ENCODE data around the gene MGAT1. TPM values are rescaled to one million over a fixed set of nuclear protein-coding genes. Genes with fewer than 3 reads are reported as not detected.

The MGAT1 gene
- 122 TPM in 2 replicates for total RNA-seq

- DNase-seq (ENCODE audit: low spot score) = peak; percentile 66
- Mint-ChIP-seq H3K4me3 (ENCODE audit: low read depth) (peak within 1 kb of the TSS; percentile 92), H3K27me3 (ENCODE audit: low read depth) (no peaks in the 10 kb centered on the region), H3K4me1 (ENCODE audit: low read depth) (peaks cover 74% of the 10 kb centered on the region), H3K36me3 (ENCODE audit: low read depth) (peaks cover 73% of the 10 kb centered on the region), H3K27ac (peak within 1 kb of the TSS; percentile 91), H3K9me3 (no peaks in the 10 kb centered on the region)
- intact Hi-C loops (cut with micrococcal nuclease) = loop anchor here (1.0 to 5.0 kb wide), 4 partner anchors 8 to 440 kb away; partner anchors contain the start of genes RACK1 and ZFP62
These were observed at the start of gene MGAT1 for GRCh38 chr5:180802325-180803180. Gene MGAT1, minus strand, starts transcription at chr5:180802806. Its CDS starts 9,835 bp downstream, at chr5:180792971.

GRCh38 chr5:180850434-180851078 is 48.0 kb upstream of the MGAT1 start:
- no peaks in the 10 kb centered on the region for H3K4me1 Mint-ChIP-seq (ENCODE audit: low read depth)
- peaks cover 90% of the 10 kb centered on the region for H3K9me3 Mint-ChIP-seq
- H3K27ac Mint-ChIP-seq = no peak overlapping the region
- peaks cover 100% of the 10 kb centered on the region for H3K36me3 Mint-ChIP-seq (ENCODE audit: low read depth)
- H3K27me3 Mint-ChIP-seq (ENCODE audit: low read depth) = no peaks in the 10 kb centered on the region
- intact Hi-C loops (cut with micrococcal nuclease) = no loop called here
- no peak overlapping the region for H3K4me3 Mint-ChIP-seq (ENCODE audit: low read depth)
- DNase-seq (ENCODE audit: low spot score) = no peak

- H3K9me3 Mint-ChIP-seq = peaks cover 92% of the 10 kb centered on the region
- no peaks in the 10 kb centered on the region for H3K4me1 Mint-ChIP-seq (ENCODE audit: low read depth)
- H3K27me3 Mint-ChIP-seq (ENCODE audit: low read depth) = no peaks in the 10 kb centered on the region
- H3K27ac Mint-ChIP-seq = no peak overlapping the region
- intact Hi-C loops (cut with micrococcal nuclease) = no loop called here
- no peak for DNase-seq (ENCODE audit: low spot score)
- peaks cover 96% of the 10 kb centered on the region for H3K36me3 Mint-ChIP-seq (ENCODE audit: low read depth)
- H3K4me3 Mint-ChIP-seq (ENCODE audit: low read depth) = no peak overlapping the region
These were observed 47.2 kb upstream of the MGAT1 start for GRCh38 chr5:180849827-180850226.

GRCh38 chr5:180848878-180849277 is 46.3 kb upstream of the MGAT1 start:
- intact Hi-C loops (cut with micrococcal nuclease) = no loop called here
- H3K4me3 Mint-ChIP-seq (ENCODE audit: low read depth) = no peak overlapping the region
- H3K36me3 Mint-ChIP-seq (ENCODE audit: low read depth) = peaks cover 89% of the 10 kb centered on the region
- H3K4me1 Mint-ChIP-seq (ENCODE audit: low read depth) = no peaks in the 10 kb centered on the region
- no peak overlapping the region for H3K27ac Mint-ChIP-seq
- peaks cover 85% of the 10 kb centered on the region for H3K9me3 Mint-ChIP-seq
- no peaks in the 10 kb centered on the region for H3K27me3 Mint-ChIP-seq (ENCODE audit: low read depth)
- no peak for DNase-seq (ENCODE audit: low spot score)

- H3K27me3 Mint-ChIP-seq (ENCODE audit: low read depth) = no peaks in the 10 kb centered on the region
- H3K36me3 Mint-ChIP-seq (ENCODE audit: low read depth) = peaks cover 83% of the 10 kb centered on the region
- no peak for DNase-seq (ENCODE audit: low spot score)
- peaks cover 80% of the 10 kb centered on the region for H3K9me3 Mint-ChIP-seq
- H3K4me1 Mint-ChIP-seq (ENCODE audit: low read depth) = no peaks in the 10 kb centered on the region
- intact Hi-C loops (cut with micrococcal nuclease) = no loop called here
- H3K4me3 Mint-ChIP-seq (ENCODE audit: low read depth) = no peak overlapping the region
- no peak overlapping the region for H3K27ac Mint-ChIP-seq
These were observed 45.7 kb upstream of the MGAT1 start for GRCh38 chr5:180848265-180848664.

GRCh38 chr5:180847026-180847425 is 44.4 kb upstream of the MGAT1 start:
- Mint-ChIP-seq H3K36me3 (ENCODE audit: low read depth) (peaks cover 70% of the 10 kb centered on the region), H3K27me3 (ENCODE audit: low read depth) (no peaks in the 10 kb centered on the region), H3K9me3 (peaks cover 73% of the 10 kb centered on the region), H3K4me3 (ENCODE audit: low read depth) (no peak overlapping the region), H3K4me1 (ENCODE audit: low read depth) (no peaks in the 10 kb centered on the region), H3K27ac (no peak overlapping the region)
- intact Hi-C loops (cut with micrococcal nuclease) = no loop called here
- DNase-seq (ENCODE audit: low spot score) = no peak

- H3K27me3 Mint-ChIP-seq (ENCODE audit: low read depth) = no peaks in the 10 kb centered on the region
- no peaks in the 10 kb centered on the region for H3K4me1 Mint-ChIP-seq (ENCODE audit: low read depth)
- DNase-seq (ENCODE audit: low spot score) = no peak
- H3K27ac Mint-ChIP-seq = no peak overlapping the region
- peaks cover 58% of the 10 kb centered on the region for H3K9me3 Mint-ChIP-seq
- intact Hi-C loops (cut with micrococcal nuclease) = no loop called here
- H3K36me3 Mint-ChIP-seq (ENCODE audit: low read depth) = peaks cover 54% of the 10 kb centered on the region
- no peak overlapping the region for H3K4me3 Mint-ChIP-seq (ENCODE audit: low read depth)
These were observed 42.3 kb upstream of the MGAT1 start for GRCh38 chr5:180844858-180845257.

GRCh38 chr5:180844432-180844831 is 41.8 kb upstream of the MGAT1 start:
- DNase-seq (ENCODE audit: low spot score) = no peak
- Mint-ChIP-seq H3K27me3 (ENCODE audit: low read depth) (no peaks in the 10 kb centered on the region), H3K4me1 (ENCODE audit: low read depth) (no peaks in the 10 kb centered on the region), H3K36me3 (ENCODE audit: low read depth) (peaks cover 54% of the 10 kb centered on the region), H3K27ac (no peak overlapping the region), H3K9me3 (peaks cover 55% of the 10 kb centered on the region), H3K4me3 (ENCODE audit: low read depth) (no peak overlapping the region)
- intact Hi-C loops (cut with micrococcal nuclease) = no loop called here

- intact Hi-C loops (cut with micrococcal nuclease) = no loop called here
- Mint-ChIP-seq H3K27ac (no peak overlapping the region), H3K27me3 (ENCODE audit: low read depth) (no peaks in the 10 kb centered on the region)
These were observed 37.3 kb upstream of the MGAT1 start for GRCh38 chr5:180839935-180840334.

GRCh38 chr5:180839227-180839626 is 36.6 kb upstream of the MGAT1 start:
- intact Hi-C loops (cut with micrococcal nuclease) = no loop called here
- no peak for DNase-seq (ENCODE audit: low spot score)
- no peak overlapping the region for H3K27ac Mint-ChIP-seq
- peaks cover under 1% of the 10 kb centered on the region for H3K4me1 Mint-ChIP-seq (ENCODE audit: low read depth)
- H3K36me3 Mint-ChIP-seq (ENCODE audit: low read depth) = peaks cover 49% of the 10 kb centered on the region
- H3K27me3 Mint-ChIP-seq (ENCODE audit: low read depth) = no peaks in the 10 kb centered on the region
- no peak overlapping the region for H3K4me3 Mint-ChIP-seq (ENCODE audit: low read depth)
- H3K9me3 Mint-ChIP-seq = peaks cover 17% of the 10 kb centered on the region

More at GRCh38 chr5:180839935-180840334, 37.3 kb upstream of the MGAT1 start:
- no peaks in the 10 kb centered on the region for H3K4me1 Mint-ChIP-seq (ENCODE audit: low read depth)
- peaks cover 17% of the 10 kb centered on the region for H3K9me3 Mint-ChIP-seq
- peaks cover 45% of the 10 kb centered on the region for H3K36me3 Mint-ChIP-seq (ENCODE audit: low read depth)
- H3K4me3 Mint-ChIP-seq (ENCODE audit: low read depth) = no peak overlapping the region
- DNase-seq (ENCODE audit: low spot score) = no peak

GRCh38 chr5:180837478-180837877 is 34.9 kb upstream of the MGAT1 start:
- peaks cover 12% of the 10 kb centered on the region for H3K4me1 Mint-ChIP-seq (ENCODE audit: low read depth)
- H3K4me3 Mint-ChIP-seq (ENCODE audit: low read depth) = no peak overlapping the region
- H3K27me3 Mint-ChIP-seq (ENCODE audit: low read depth) = no peaks in the 10 kb centered on the region
- H3K36me3 Mint-ChIP-seq (ENCODE audit: low read depth) = peaks cover 57% of the 10 kb centered on the region
- H3K27ac Mint-ChIP-seq = no peak overlapping the region
- H3K9me3 Mint-ChIP-seq = peaks cover 14% of the 10 kb centered on the region
- intact Hi-C loops (cut with micrococcal nuclease) = no loop called here
- no peak for DNase-seq (ENCODE audit: low spot score)

GRCh38 chr5:180832638-180833068 is 30.0 kb upstream of the MGAT1 start:
- peaks cover 66% of the 10 kb centered on the region for H3K36me3 Mint-ChIP-seq (ENCODE audit: low read depth)
- intact Hi-C loops (cut with micrococcal nuclease) = loop anchor here (1.0 kb wide), 1 partner anchor 28 kb away; no protein-coding TSS in a partner anchor

More at GRCh38 chr5:180832638-180833068, 30.0 kb upstream of the MGAT1 start:
- peak; percentile 35 for DNase-seq (ENCODE audit: low spot score)
- peaks cover 27% of the 10 kb centered on the region for H3K4me1 Mint-ChIP-seq (ENCODE audit: low read depth)
- peak overlapping the region; percentile 92 for H3K27ac Mint-ChIP-seq
- H3K27me3 Mint-ChIP-seq (ENCODE audit: low read depth) = no peaks in the 10 kb centered on the region
- H3K4me3 Mint-ChIP-seq (ENCODE audit: low read depth) = peak overlapping the region; percentile 88
- H3K9me3 Mint-ChIP-seq = peaks cover 10% of the 10 kb centered on the region
